ENCODE data around the gene SNX30. TPM values are rescaled to one million over a fixed set of nuclear protein-coding genes. Genes with fewer than 3 reads are reported as not detected.

The SNX30 gene, protein sequence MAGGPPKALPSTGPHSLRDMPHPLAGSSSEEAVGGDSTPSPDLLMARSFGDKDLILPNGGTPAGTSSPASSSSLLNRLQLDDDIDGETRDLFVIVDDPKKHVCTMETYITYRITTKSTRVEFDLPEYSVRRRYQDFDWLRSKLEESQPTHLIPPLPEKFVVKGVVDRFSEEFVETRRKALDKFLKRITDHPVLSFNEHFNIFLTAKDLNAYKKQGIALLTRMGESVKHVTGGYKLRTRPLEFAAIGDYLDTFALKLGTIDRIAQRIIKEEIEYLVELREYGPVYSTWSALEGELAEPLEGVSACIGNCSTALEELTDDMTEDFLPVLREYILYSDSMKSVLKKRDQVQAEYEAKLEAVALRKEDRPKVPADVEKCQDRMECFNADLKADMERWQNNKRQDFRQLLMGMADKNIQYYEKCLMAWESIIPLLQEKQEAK
- total RNA-seq = 10 to 100 TPM; 18.2 to 46.4 (median 26.2) TPM

DNA sequence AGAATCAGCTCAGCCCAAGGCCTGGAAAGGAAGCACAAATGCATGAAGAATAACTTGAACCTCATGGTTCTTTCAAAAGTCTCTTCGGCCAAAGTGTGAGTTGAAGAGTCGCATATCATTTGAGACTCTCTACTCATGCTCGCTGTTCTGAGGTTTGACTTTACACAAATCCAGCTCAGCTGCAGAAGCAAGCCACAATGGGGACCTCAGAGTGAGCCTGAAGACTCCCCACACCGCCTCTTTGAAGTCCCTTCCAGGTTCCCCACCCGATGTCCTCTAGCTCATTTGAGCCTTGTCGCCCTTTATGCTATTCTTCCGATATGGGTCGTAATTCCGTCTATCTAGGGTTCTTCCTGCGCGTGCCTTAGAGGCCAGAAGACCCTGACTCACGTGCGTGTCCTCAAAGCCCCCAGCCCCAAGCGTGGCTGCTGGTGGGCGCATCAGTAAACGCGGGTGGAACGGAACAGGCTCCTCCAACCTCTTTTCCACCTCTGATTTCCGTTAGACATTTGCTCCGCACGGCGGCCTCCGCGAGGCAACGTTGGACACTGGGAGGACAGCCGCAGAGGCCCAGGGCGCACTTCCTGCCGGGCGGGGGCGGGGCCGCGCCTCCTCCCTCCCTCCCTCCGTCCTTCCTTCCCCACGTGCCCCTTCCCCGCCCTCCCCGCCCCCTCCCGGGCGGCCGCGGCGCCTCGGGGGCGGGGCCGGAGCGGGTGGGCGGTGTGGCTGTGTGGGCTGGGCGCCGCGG is at the start of gene SNX30:
SNX30 (plus strand) TSS at position 745 of the 748 bp plus-strand sequence. CDS start 242 bp downstream, outside the sequence.
- Histone ChIP-seq H3K4me3 (peak within 1 kb of the TSS; percentile 89 to 94 (median 94)), H3K4me1 (peaks cover 0 to 39% (median 7%) of the 10 kb centered on the region in 4 donors), H3K9me3 (no peaks in the 10 kb centered on the region), H3K27me3 (no peaks in the 10 kb centered on the region), H3K36me3 (no peaks in the 10 kb centered on the region), H3K27ac (peak within 1 kb of the TSS; percentile 79 to 91 (median 80))
- peak; percentile 81 to 95 (median 94) for DNase-seq
- TF ChIP-seq POLR2A (IDR thresholded peaks at IDR 0.05) = peak; percentile 43 to 86
- TF ChIP-seq, protein P1, sequence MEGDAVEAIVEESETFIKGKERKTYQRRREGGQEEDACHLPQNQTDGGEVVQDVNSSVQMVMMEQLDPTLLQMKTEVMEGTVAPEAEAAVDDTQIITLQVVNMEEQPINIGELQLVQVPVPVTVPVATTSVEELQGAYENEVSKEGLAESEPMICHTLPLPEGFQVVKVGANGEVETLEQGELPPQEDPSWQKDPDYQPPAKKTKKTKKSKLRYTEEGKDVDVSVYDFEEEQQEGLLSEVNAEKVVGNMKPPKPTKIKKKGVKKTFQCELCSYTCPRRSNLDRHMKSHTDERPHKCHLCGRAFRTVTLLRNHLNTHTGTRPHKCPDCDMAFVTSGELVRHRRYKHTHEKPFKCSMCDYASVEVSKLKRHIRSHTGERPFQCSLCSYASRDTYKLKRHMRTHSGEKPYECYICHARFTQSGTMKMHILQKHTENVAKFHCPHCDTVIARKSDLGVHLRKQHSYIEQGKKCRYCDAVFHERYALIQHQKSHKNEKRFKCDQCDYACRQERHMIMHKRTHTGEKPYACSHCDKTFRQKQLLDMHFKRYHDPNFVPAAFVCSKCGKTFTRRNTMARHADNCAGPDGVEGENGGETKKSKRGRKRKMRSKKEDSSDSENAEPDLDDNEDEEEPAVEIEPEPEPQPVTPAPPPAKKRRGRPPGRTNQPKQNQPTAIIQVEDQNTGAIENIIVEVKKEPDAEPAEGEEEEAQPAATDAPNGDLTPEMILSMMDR (IDR thresholded peaks at IDR 0.05) = peak in 1 of 6 experiments; percentile 12

DNA sequence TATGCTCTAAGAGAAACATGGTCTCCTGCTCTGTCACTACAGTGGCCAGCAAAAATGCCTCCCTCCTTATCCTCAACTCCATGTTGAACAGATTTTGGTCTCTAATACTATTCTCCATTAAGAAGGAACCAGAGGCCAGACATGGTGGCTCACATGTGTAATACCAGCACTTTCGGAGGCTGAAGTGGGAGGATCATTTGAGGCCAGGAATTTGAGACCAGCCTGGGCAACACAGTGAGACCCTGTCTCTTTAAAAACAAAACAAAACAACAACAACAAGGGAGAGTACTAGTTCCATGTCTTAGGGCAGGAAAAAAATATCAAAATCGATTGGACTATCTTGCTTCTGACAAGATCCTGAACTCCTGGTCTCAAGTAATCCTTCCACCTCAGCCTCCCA is 47.3 kb upstream of the SNX30 start:
- H3K27me3 ChIP-seq = no peaks in the 10 kb centered on the region
- no peak overlapping the region for H3K27ac ChIP-seq
- no peak for DNase-seq
- no peak overlapping the region for H3K4me3 ChIP-seq
- TF ChIP-seq, protein P1 (IDR thresholded peaks at IDR 0.05) = no peak
- TF ChIP-seq POLR2A (IDR thresholded peaks at IDR 0.05) = no peak
- H3K4me1 ChIP-seq = peaks cover 0 to 4% (median 0%) of the 10 kb centered on the region in 4 donors
- H3K36me3 ChIP-seq = peaks cover 0 to 10% (median 0%) of the 10 kb centered on the region in 3 donors
- no peaks in the 10 kb centered on the region for H3K9me3 ChIP-seq

DNA sequence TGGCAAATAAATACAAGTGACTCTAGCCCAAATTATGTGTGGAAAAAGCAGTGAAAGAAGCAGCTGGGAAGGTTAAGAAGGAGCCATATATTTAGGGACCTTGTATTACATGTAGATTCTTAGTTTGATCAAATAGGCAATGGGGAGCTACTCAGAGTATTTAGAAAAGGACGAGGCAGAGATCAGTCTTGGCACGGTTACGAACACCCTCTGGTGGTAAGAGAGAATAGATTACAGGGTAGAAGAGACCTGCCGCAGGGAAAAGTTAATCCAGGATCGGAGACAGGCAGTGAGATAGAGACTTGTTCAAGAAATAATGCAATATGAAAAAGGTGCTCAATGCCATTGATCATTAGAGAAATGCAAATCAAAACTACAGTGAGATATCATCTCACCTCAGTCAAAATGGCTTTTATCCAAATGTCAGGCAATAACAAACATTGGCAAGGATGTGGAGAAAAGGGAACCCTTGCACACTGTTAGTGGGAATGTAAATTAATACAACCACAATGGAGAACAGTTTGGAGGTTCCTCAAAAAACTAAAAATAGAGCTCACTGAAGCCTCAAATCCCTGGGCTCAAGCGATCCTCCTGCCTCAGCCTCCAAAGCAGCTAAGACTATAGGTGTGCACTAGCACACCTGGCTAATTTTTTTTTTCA is 44.7 kb upstream of the SNX30 start:
- no peak for DNase-seq
- Histone ChIP-seq H3K4me3 (no peak overlapping the region), H3K9me3 (no peaks in the 10 kb centered on the region), H3K27me3 (no peaks in the 10 kb centered on the region), H3K4me1 (peaks cover 0 to 4% (median 0%) of the 10 kb centered on the region in 4 donors), H3K27ac (no peak overlapping the region), H3K36me3 (peaks cover 0 to 9% (median 0%) of the 10 kb centered on the region in 3 donors)
- no peak for TF ChIP-seq POLR2A (IDR thresholded peaks at IDR 0.05)
- TF ChIP-seq, protein P1 (IDR thresholded peaks at IDR 0.05) = peak in 3 of 6 experiments; percentile 50 to 62 (median 61)

DNA sequence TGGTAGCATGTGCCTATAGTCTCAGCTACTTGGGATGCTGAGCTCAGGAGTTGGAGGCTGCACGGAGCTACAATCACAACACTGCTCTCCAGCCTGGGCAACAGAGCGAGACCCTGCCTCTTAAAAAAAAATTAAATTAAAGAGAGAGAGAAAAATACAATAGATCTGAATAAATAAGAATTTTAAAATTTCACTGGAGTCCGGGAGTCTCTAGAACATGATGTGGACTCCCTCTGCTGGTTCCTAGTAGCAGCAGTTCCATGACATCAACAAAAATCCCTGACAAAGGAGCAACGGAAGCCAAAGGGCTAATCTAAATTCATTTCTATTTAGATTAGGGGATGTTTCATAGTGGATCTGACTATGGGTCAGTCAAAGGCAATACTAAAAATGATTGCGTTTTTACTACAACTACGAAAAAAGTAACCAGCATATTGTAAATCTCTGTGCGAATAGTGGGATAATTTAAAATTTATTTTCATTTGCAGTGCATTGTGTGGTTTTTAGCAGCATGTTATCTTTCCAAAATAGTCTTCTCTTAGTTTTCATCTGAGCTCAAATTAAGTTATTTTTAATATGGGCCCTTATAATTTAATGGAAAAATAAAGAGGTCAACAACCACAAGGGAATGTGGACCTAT is 39.4 kb upstream of the SNX30 start:
- no peaks in the 10 kb centered on the region for H3K9me3 ChIP-seq
- H3K27ac ChIP-seq = no peak overlapping the region
- DNase-seq = no peak
- H3K36me3 ChIP-seq = peaks cover 0 to 5% (median 0%) of the 10 kb centered on the region in 3 donors
- TF ChIP-seq, protein P1 (IDR thresholded peaks at IDR 0.05) = peak in 4 of 6 experiments; percentile 14 to 41 (median 30)
- no peak for TF ChIP-seq POLR2A (IDR thresholded peaks at IDR 0.05)
- H3K27me3 ChIP-seq = no peaks in the 10 kb centered on the region
- H3K4me1 ChIP-seq = peaks cover 0 to 2% (median 0%) of the 10 kb centered on the region in 4 donors
- H3K4me3 ChIP-seq = no peak overlapping the region

DNA sequence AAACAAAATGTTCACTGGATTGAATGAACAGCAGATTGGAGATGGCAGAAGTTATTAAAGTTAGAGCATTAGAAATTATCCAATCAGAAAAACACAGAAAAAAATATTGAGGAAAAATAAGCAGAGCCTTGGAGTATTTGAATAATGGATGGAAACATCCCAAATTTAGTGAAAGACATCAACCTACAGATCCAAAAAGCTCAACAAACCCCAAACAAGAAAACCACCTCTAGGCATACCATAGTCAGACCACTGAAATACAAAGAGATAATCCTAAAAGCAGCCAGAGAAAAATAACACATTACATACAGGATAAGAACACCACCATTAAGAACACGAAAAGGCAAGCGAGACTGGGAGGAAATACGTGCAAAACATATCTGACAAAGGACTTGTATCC is 37.9 kb upstream of the SNX30 start:
- peaks cover 0 to 15% (median 3%) of the 10 kb centered on the region in 4 donors for H3K4me1 ChIP-seq
- no peaks in the 10 kb centered on the region for H3K27me3 ChIP-seq
- H3K9me3 ChIP-seq = no peaks in the 10 kb centered on the region
- no peak for DNase-seq
- no peak for TF ChIP-seq POLR2A (IDR thresholded peaks at IDR 0.05)
- TF ChIP-seq, protein P1 (IDR thresholded peaks at IDR 0.05) = no peak
- H3K36me3 ChIP-seq = peaks cover 0 to 5% (median 0%) of the 10 kb centered on the region in 3 donors
- no peak overlapping the region for H3K4me3 ChIP-seq
- H3K27ac ChIP-seq = no peak overlapping the region

All from Peyer's patch (tissue), 4 donors.